Measurements from ENCODE around the gene HOXC4. TPM values are rescaled to one million over a fixed set of nuclear protein-coding genes. Genes with fewer than 3 reads are reported as not detected.

HOXC4 gene
- total RNA-seq, 1 donor from 2014 or later, result 67.4 TPM

DNA sequence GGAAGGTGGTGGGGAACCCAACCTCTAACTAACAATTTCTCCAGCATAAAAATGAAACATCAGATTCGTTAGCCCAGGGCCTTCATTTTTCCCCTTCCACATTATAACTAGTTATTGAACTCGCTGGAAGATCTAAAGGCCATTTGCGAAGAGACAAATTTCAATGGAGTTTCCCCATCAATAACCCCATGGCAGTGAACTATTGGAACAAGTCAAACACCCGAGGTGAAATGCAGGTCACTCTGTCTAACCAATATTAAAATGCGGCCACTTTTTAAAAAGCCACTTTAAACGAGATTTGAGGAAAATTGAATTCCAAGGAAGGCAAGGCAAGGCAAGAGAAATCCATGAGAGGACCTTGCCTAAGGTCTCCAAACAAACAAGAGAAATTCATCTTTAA lies 4.5 kb upstream of the HOXC4 start:
- peaks cover 96% of the 10 kb centered on the region for H3K4me1 Mint-ChIP-seq
- H3K4me3 Mint-ChIP-seq, result peak overlapping the region; percentile 29
- no peaks in the 10 kb centered on the region for H3K36me3 Mint-ChIP-seq
- TF ChIP-seq, protein P1, sequence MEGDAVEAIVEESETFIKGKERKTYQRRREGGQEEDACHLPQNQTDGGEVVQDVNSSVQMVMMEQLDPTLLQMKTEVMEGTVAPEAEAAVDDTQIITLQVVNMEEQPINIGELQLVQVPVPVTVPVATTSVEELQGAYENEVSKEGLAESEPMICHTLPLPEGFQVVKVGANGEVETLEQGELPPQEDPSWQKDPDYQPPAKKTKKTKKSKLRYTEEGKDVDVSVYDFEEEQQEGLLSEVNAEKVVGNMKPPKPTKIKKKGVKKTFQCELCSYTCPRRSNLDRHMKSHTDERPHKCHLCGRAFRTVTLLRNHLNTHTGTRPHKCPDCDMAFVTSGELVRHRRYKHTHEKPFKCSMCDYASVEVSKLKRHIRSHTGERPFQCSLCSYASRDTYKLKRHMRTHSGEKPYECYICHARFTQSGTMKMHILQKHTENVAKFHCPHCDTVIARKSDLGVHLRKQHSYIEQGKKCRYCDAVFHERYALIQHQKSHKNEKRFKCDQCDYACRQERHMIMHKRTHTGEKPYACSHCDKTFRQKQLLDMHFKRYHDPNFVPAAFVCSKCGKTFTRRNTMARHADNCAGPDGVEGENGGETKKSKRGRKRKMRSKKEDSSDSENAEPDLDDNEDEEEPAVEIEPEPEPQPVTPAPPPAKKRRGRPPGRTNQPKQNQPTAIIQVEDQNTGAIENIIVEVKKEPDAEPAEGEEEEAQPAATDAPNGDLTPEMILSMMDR (IDR thresholded peaks at IDR 0.05; ENCODE audit: unreplicated experiment), result no peak
- H3K9me3 Mint-ChIP-seq, result no peaks in the 10 kb centered on the region
- DNase-seq (ENCODE audit: low spot score in 2 of 2, unreplicated experiment in 2 of 2), result no peak
- H3K27ac Mint-ChIP-seq, result peak overlapping the region; percentile 96
- peaks cover 50% of the 10 kb centered on the region for H3K27me3 Mint-ChIP-seq (ENCODE audit: low read depth)

DNA sequence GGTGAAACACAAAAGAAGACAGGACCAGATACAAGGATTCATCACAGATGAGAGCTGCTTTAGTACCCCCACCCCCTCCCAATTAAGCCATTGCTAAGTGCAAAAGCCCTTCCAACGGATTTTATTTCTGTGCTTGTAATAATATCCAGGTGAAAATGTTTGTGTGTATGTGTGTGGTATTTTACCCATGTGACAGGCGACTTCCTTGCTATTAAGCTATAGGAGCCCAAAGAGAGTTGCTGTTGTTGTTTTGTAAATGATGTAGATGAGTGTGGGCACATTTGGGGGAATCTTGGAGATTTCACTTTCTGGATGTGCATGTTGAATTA lies 3.2 kb upstream of the HOXC4 start:
- no peaks in the 10 kb centered on the region for H3K9me3 Mint-ChIP-seq
- H3K36me3 Mint-ChIP-seq, result peaks cover 2% of the 10 kb centered on the region
- peak overlapping the region; percentile 45 for H3K4me3 Mint-ChIP-seq
- TF ChIP-seq, protein P1 (IDR thresholded peaks at IDR 0.05; ENCODE audit: unreplicated experiment), result no peak
- DNase-seq (ENCODE audit: low spot score in 2 of 2, unreplicated experiment in 2 of 2), result no peak
- H3K27ac Mint-ChIP-seq, result peak overlapping the region; percentile 96
- H3K4me1 Mint-ChIP-seq, result peaks cover 93% of the 10 kb centered on the region
- H3K27me3 Mint-ChIP-seq (ENCODE audit: low read depth), result peaks cover 49% of the 10 kb centered on the region

DNA sequence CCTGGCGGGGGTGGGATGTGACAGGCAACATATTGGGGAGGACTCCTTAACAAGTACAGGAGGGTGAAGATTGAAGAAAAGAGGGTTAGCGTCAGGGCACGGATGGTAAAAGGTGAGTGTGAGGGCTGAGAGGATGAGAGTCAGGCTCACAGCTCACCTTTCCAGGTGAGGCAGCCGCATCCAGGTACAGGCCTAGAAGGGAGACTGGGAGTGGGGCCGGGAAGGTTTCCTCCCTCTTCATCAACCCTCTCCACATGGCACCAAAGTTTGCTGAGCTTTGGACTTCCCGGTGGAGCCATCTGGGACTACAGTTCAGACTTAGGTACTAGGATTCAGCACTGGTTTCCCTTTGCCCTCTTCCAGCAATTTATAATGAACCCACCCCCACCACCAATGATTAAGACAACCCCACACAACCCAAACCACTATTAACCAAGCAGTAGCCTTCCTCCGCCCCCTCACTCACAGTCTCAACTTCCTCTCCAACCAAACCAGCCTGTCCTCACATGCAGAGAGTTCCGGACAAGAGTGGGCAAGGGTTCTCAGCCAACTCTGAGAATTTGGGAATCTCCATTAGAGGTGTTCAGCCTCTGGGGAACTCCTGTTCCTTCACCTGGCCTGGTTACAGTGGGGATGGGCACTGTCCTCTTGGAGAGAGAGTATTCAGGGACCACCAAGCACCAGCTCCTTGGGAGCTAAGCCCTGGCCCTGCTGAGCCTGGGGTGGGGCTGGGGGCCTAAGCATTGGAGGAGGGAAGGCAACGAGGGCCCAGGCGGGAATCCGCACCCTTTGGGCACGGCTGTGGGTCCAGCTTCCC lies 2.4 kb upstream of the HOXC4 start:
- peak overlapping the region; percentile 15 for H3K4me3 Mint-ChIP-seq
- TF ChIP-seq, protein P1 (IDR thresholded peaks at IDR 0.05; ENCODE audit: unreplicated experiment), result no peak
- H3K9me3 Mint-ChIP-seq, result no peaks in the 10 kb centered on the region
- peaks cover 94% of the 10 kb centered on the region for H3K4me1 Mint-ChIP-seq
- DNase-seq (ENCODE audit: low spot score in 2 of 2, unreplicated experiment in 2 of 2), result peak in 1 of 2 experiments; percentile 49
- peak overlapping the region; percentile 91 for H3K27ac Mint-ChIP-seq
- H3K27me3 Mint-ChIP-seq (ENCODE audit: low read depth), result peaks cover 51% of the 10 kb centered on the region
- H3K36me3 Mint-ChIP-seq, result peaks cover 6% of the 10 kb centered on the region

DNA sequence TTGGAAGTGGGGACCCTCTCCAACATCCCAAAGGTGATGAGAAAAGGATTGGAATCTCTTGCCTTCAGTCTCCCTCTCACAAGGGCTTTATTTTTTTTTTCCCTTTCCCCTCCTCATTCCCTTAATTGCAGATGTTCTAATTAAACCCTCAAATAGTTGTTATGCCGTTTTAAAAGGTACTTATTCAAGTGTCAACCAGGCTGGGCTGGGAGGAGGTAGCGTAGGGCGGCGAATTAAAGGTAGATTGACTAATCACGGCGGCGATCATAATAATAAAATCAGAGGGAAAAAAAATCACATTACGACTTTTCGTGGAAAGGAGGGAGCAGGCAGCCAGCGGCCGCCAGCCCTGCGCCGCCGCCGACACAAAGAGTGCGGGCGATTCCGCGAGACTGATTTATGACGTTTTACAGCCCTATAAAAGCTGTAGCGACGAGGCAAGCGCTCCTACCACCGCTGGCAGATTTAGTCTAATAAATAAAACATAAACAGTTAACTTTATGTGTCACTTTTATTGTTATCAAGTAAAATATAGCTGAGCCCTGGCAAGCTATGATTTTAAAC lies 1.7 kb upstream of the HOXC4 start:
- H3K27ac Mint-ChIP-seq, result peak overlapping the region; percentile 91
- peaks cover 93% of the 10 kb centered on the region for H3K4me1 Mint-ChIP-seq

DNA sequence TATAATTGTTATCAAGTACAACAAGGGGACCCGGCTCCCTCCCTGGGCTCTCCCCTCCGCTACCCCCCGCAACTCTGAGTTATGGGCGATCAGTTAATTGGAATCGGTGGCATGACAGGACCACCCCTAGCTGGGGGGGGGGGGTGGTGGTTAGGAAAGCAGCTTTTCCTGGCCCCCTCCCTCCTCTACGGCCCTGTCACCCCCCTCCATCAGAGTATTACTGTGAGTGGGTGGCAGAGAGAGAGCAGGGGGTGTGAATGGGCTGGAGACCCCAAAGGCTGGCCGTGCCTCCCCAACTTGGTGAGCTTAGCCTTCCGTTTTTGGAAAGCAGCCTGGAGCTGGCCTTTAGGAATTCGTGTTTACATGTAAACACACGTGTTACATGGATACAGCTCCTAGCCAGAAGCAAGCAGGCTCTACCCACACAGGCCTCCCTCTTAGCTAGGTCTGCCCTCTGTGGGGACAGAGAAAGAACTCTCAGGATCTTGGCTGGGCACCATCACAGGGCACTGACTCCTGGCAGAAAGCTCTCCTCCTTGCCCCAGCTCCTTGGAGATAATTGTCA lies 1.1 kb upstream of the HOXC4 start:
- Mint-ChIP-seq H3K27me3 (ENCODE audit: low read depth) (peaks cover 55% of the 10 kb centered on the region), H3K36me3 (peaks cover 8% of the 10 kb centered on the region)

More for the DNA sequence above, 1.7 kb upstream of the HOXC4 start:
- peaks cover 53% of the 10 kb centered on the region for H3K27me3 Mint-ChIP-seq (ENCODE audit: low read depth)
- TF ChIP-seq, protein P1 (IDR thresholded peaks at IDR 0.05; ENCODE audit: unreplicated experiment), result no peak
- H3K9me3 Mint-ChIP-seq, result no peaks in the 10 kb centered on the region
- peak in 1 of 2 experiments; percentile 65 for DNase-seq (ENCODE audit: low spot score in 2 of 2, unreplicated experiment in 2 of 2)
- H3K36me3 Mint-ChIP-seq, result peaks cover 8% of the 10 kb centered on the region
- H3K4me3 Mint-ChIP-seq, result peak overlapping the region; percentile 70

More for the DNA sequence above, 1.1 kb upstream of the HOXC4 start:
- Mint-ChIP-seq H3K27ac (peak overlapping the region; percentile 91), H3K4me3 (peak overlapping the region; percentile 70), H3K4me1 (peaks cover 94% of the 10 kb centered on the region), H3K9me3 (no peaks in the 10 kb centered on the region)
- TF ChIP-seq, protein P1 (IDR thresholded peaks at IDR 0.05; ENCODE audit: unreplicated experiment), result no peak
- DNase-seq (ENCODE audit: low spot score in 2 of 2, unreplicated experiment in 2 of 2), result peak in 1 of 2 experiments; percentile 50

Data from mesothelial cell of epicardium (in vitro differentiated cells).